ENCODE measurements around the gene CLEC9A. TPM values are rescaled to one million over a fixed set of nuclear protein-coding genes. Genes with fewer than 3 reads are reported as not detected.

The CLEC9A gene
- total RNA-seq, 4 donors from 2014 or later = not detected

DNA sequence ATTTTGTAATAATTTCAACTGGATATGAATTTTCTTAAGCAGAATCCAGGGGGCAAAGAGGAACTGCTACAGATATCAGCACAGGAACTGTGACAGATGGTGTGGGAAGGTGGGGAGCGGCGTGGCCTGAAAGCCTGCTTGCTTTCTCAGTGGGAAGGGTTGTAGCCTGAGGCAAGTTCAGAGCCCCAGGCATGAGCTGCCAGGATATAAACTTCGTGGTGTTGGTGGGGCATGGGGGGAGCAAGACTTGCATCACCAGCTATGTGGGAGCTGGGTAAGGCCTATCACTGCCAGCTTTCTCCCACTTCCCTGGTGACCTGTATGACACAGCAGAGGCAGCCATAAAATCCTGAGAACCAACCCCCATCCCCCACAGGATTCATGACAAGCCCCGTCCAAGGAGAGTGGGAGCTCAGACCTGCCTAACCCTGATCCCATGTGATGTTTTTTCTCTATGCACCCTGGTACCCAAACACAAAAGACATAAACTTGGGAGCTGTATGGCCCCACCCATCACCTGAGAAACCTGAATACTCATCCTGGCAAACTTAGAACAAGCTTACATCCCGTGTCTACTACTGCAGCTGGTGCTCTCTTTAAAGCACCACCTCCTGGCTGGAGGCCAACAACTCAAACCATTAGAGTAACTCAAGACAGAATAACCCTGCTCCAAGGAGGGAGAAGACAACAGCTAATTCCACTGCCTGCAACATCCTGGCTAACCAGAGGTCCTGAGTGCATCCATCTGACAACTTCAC, 51.8 kb downstream of the CLEC9A start:
- no peaks in the 10 kb centered on the region for H3K4me1 ChIP-seq
- intact Hi-C loops (cut with DNase I) = no loop called here
- no peak for DNase-seq
- TF ChIP-seq POLR2A (IDR thresholded peaks at IDR 0.05) = no peak
- TF ChIP-seq, protein P1, sequence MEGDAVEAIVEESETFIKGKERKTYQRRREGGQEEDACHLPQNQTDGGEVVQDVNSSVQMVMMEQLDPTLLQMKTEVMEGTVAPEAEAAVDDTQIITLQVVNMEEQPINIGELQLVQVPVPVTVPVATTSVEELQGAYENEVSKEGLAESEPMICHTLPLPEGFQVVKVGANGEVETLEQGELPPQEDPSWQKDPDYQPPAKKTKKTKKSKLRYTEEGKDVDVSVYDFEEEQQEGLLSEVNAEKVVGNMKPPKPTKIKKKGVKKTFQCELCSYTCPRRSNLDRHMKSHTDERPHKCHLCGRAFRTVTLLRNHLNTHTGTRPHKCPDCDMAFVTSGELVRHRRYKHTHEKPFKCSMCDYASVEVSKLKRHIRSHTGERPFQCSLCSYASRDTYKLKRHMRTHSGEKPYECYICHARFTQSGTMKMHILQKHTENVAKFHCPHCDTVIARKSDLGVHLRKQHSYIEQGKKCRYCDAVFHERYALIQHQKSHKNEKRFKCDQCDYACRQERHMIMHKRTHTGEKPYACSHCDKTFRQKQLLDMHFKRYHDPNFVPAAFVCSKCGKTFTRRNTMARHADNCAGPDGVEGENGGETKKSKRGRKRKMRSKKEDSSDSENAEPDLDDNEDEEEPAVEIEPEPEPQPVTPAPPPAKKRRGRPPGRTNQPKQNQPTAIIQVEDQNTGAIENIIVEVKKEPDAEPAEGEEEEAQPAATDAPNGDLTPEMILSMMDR (IDR thresholded peaks at IDR 0.05) = no peak
- H3K27me3 ChIP-seq = no peaks in the 10 kb centered on the region
- H3K9me3 ChIP-seq = no peaks in the 10 kb centered on the region
- no peak overlapping the region for H3K4me3 ChIP-seq (replicated peaks in 1 of 3)
- 75 to 78% methylated on average over 5 of the region's 5 CpGs for WGBS, 2 donors
- no peak overlapping the region for H3K27ac ChIP-seq
- H3K36me3 ChIP-seq = no peaks in the 10 kb centered on the region

DNA sequence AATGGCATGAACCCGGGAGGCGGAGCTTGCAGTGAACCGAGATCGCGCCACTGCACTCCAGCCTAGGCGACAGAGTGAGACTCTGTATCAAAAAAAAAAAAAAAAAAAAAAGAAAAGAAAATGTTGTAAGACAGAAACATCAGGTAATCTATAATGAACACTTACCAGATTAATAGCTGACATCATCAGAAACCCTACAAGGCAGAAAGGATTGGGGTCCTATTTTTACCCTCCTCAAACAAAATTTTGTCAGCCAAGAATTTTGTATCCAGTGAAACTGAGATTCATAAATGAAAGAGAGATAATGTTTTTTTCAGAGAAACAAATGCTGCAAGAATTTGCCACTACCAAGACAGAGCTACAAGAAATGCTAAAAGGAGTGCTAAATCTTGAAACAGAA, 54.3 kb downstream of the CLEC9A start:
- intact Hi-C loops (cut with DNase I) = no loop called here
- Histone ChIP-seq H3K9me3 (no peaks in the 10 kb centered on the region), H3K4me3 (replicated peaks in 1 of 3) (no peak overlapping the region), H3K4me1 (no peaks in the 10 kb centered on the region), H3K36me3 (no peaks in the 10 kb centered on the region), H3K27ac (no peak overlapping the region), H3K27me3 (no peaks in the 10 kb centered on the region)
- no peak for DNase-seq
- WGBS, 2 donors = 80% methylated on average over 6 of the region's 6 CpGs
- no peak for TF ChIP-seq POLR2A (IDR thresholded peaks at IDR 0.05)
- TF ChIP-seq, protein P1 (IDR thresholded peaks at IDR 0.05) = no peak

DNA sequence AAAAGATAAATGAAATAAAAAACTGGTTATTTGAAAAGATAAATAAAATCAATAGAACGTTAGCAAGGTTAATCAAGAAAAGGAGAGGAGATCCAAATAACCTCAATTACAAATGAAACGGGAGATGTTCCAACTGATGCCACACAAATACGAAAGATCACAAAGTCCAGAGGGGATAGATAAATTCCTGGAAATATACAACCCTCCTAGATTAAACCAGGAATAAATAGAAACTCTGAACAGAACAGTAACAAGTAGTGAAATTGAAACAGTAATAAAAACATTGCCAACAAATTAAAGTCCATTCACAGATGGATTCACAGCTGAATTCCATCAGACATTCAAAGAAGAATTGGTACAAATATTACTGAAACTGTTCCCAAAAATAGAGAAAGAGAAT, 55.9 kb downstream of the CLEC9A start:
- WGBS, 2 donors = 87 to 89% methylated on average over 3 of the region's 3 CpGs
- no peaks in the 10 kb centered on the region for H3K36me3 ChIP-seq

DNA sequence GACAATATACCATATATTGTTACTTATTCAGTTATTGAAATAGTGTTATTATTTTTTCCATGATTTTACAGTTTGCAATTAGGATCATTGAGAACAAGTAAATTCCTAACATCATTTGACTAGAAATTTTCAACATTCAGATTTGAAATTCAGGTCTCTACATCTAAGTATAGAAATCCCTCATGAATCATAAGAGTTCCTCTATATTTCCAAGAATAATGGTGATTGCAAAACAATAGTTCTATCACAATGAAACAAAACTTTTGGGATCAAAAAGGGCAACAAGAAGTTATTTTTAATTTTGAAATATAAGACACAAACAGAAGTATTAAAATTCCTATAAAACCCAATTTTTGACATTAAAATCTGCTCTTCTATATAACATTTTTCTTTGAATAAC, 57.5 kb downstream of the CLEC9A start:
- Histone ChIP-seq H3K4me1 (no peaks in the 10 kb centered on the region), H3K4me3 (replicated peaks in 1 of 3) (no peak overlapping the region), H3K27ac (no peak overlapping the region), H3K27me3 (no peaks in the 10 kb centered on the region), H3K36me3 (no peaks in the 10 kb centered on the region), H3K9me3 (no peaks in the 10 kb centered on the region)
- DNase-seq = no peak
- intact Hi-C loops (cut with DNase I) = no loop called here
- TF ChIP-seq, protein P1 (IDR thresholded peaks at IDR 0.05) = no peak
- TF ChIP-seq POLR2A (IDR thresholded peaks at IDR 0.05) = no peak

More for the DNA sequence above, 55.9 kb downstream of the CLEC9A start:
- Histone ChIP-seq H3K27me3 (no peaks in the 10 kb centered on the region), H3K4me3 (replicated peaks in 1 of 3) (no peak overlapping the region), H3K9me3 (no peaks in the 10 kb centered on the region), H3K4me1 (no peaks in the 10 kb centered on the region), H3K27ac (no peak overlapping the region)
- TF ChIP-seq POLR2A (IDR thresholded peaks at IDR 0.05) = no peak
- TF ChIP-seq, protein P1 (IDR thresholded peaks at IDR 0.05) = no peak
- intact Hi-C loops (cut with DNase I) = no loop called here
- DNase-seq = no peak

DNA sequence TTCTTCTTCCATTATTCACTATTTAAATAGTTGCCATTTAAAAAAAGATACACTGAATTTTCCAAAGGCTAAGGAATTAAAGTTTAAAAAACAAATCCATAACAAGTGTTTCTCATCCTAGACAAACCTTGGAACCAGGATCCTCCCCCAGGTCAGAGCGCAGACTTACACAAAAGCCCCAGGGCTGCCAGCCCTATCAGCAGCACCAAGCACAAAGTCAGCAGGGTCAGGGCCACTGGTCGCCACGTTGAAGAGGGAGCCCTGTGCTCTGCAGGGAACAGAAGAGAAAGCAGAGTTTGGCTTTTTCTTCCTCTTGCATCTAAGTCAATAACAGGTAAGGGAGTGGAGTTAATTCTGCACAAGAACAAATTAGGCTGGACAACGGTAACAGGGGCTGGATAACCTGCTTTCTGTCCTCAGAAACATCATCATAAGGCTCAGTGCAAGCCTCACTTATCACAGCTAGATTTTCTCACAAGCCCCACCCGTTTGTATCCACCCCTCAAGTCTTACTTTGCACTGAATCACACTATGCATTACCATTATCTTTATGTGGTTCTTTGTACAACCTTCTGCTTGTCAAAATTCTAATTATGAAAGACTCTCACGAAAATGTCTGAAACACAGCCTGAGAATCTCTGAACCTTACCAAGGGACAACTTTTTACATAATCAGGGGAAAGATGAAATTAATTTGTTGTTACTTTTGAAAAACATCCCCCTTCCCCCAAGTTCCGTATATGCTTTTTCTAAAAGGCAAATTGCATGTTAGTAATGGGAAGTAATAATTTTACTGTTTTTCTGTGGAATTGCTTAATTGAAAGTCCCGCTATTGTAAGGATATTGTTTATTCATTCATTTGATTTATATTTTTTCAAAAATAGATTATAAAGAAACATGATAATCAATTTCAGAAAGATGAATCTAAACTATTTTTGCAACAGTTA, 58.7 kb downstream of the CLEC9A start:
- no peak overlapping the region for H3K27ac ChIP-seq
- H3K4me3 ChIP-seq (replicated peaks in 1 of 3) = no peak overlapping the region
- no peaks in the 10 kb centered on the region for H3K4me1 ChIP-seq
- no peaks in the 10 kb centered on the region for H3K9me3 ChIP-seq
- no peaks in the 10 kb centered on the region for H3K36me3 ChIP-seq
- 61 to 64% methylated on average over 8 of the region's 8 CpGs for WGBS, 2 donors
- DNase-seq = no peak
- intact Hi-C loops (cut with DNase I) = no loop called here
- H3K27me3 ChIP-seq = no peaks in the 10 kb centered on the region
- TF ChIP-seq POLR2A (IDR thresholded peaks at IDR 0.05) = no peak
- TF ChIP-seq, protein P1 (IDR thresholded peaks at IDR 0.05) = no peak

Data from thyroid gland (tissue), 4 donors.